GM12864 (cell line): ENCODE data around the gene ZNF778.

Experiments
- DNase-seq: peaks from one replicate; pipeline ENCODE4 v3.0.0-alpha.2; 2011; ENCODE audit warnings: low read depth
- H3K4me3 ChIP-seq: 2 replicates; pipeline ENCODE4 v1.5.1; 2011; ENCODE audit warnings: mild to moderate bottlenecking, low read depth, low read length, control low read depth
- CTCF ChIP-seq: IDR thresholded peaks from 2 replicates; pipeline ENCODE4 v1.5.1; 2011; ENCODE audit warnings: low read depth, mild to moderate bottlenecking, moderate library complexity, low read length, control low read depth, inconsistent platforms; ENCODE audit errors: missing control alignments

Gene ZNF778

GRCh38 chr16:89278441-89279240 is 61.1 kb downstream of the ZNF778 start:
- H3K4me3 ChIP-seq, result no peak overlapping the region
- no peak for DNase-seq
- TF ChIP-seq CTCF, result no peak

- H3K4me3 ChIP-seq, result no peak overlapping the region
- no peak for TF ChIP-seq CTCF
- DNase-seq, result no peak
Observed at GRCh38 chr16:89279666-89280481, 62.4 kb downstream of the ZNF778 start.

- no peak overlapping the region for H3K4me3 ChIP-seq
- no peak for DNase-seq
- no peak for TF ChIP-seq CTCF
Observed at GRCh38 chr16:89280546-89281188, 63.2 kb downstream of the ZNF778 start.

- no peak for TF ChIP-seq CTCF
- H3K4me3 ChIP-seq, result no peak overlapping the region
- no peak for DNase-seq
Observed at GRCh38 chr16:89281189-89281577, 63.7 kb downstream of the ZNF778 start.

- no peak for TF ChIP-seq CTCF
- DNase-seq, result no peak
- no peak overlapping the region for H3K4me3 ChIP-seq
Observed at GRCh38 chr16:89281829-89282228, 64.3 kb downstream of the ZNF778 start.

GRCh38 chr16:89282523-89282922 is 65.0 kb downstream of the ZNF778 start:
- H3K4me3 ChIP-seq, result no peak overlapping the region
- DNase-seq, result no peak
- no peak for TF ChIP-seq CTCF
